Lung (tissue), 16 donors: ENCODE results near the gene CFAP53. TPM values are rescaled to one million over a fixed set of nuclear protein-coding genes. Genes with fewer than 3 reads are reported as not detected.

Source experiments
- ATAC-seq: fragments of 200-7000 bp; cut with Tn5 transposase; one replicate; pipeline ENCODE4 v1.9.1; 2020; ENCODE audit warnings: moderate number of reproducible peaks; ENCODE audit not compliant: insufficient read depth, low FRiP score
- DNase-seq, 3 donors: peaks; one replicate each; pipeline ENCODE4 v3.0.0-alpha.2; 2013 to 2017
- H3K27ac ChIP-seq, 2 donors: one replicate each; pipeline ENCODE4 v1.5.1; 2013; ENCODE audit warnings: mild to moderate bottlenecking in 2 of 2, moderate library complexity in 2 of 2, control low read depth in 1 of 2, inconsistent platforms in 1 of 2, low read depth in 1 of 2, low read length in 1 of 2
- H3K27me3 ChIP-seq, 3 donors: one replicate each; pipeline ENCODE4 v1.5.1; 2013; ENCODE audit warnings: low read length in 2 of 3; ENCODE audit not compliant: control insufficient read depth in 3 of 3, insufficient read depth in 3 of 3
- H3K36me3 ChIP-seq, 4 donors: one replicate each; pipeline ENCODE4 v1.5.1; 2013; ENCODE audit warnings: low read length in 4 of 4, mild to moderate bottlenecking in 1 of 4, moderate library complexity in 1 of 4; ENCODE audit not compliant: control insufficient read depth in 4 of 4, insufficient read depth in 4 of 4
- H3K4me1 ChIP-seq, 5 donors: one replicate each; pipeline ENCODE4 v1.5.1; 2013; ENCODE audit warnings: low read length in 5 of 5, mild to moderate bottlenecking in 2 of 5, moderate library complexity in 1 of 5; ENCODE audit not compliant: control insufficient read depth in 5 of 5, insufficient read depth in 5 of 5
- H3K4me3 ChIP-seq: one replicate; pipeline ENCODE4 v1.5.1; 2013; ENCODE audit warnings: mild to moderate bottlenecking, control low read depth, moderate library complexity
- H3K9ac ChIP-seq, 2 donors: one replicate each; pipeline ENCODE4 v1.5.1; 2013; ENCODE audit warnings: low read length in 2 of 2, control low read depth in 1 of 2; ENCODE audit not compliant: insufficient read depth in 1 of 2
- H3K9me3 ChIP-seq, 4 donors: one replicate each; pipeline ENCODE4 v1.5.1; 2013; ENCODE audit warnings: low read length in 3 of 4, mild to moderate bottlenecking in 1 of 4, moderate library complexity in 1 of 4; ENCODE audit not compliant: control insufficient read depth in 4 of 4, insufficient read depth in 3 of 4
- CTCF ChIP-seq: IDR thresholded peaks from 2 replicates; pipeline ENCODE4 v1.5.1; 2012; ENCODE audit warnings: mild to moderate bottlenecking; ENCODE audit errors: control extremely low read depth, extremely low read depth
- WGBS, 2 donors: extraction: QIAGEN DNeasy Blood & Tissue Kit; methylation state at CpG; one replicate each; pipeline ENCODE4 v1.1.7; 2013; 5-methylcytosine and 5-hydroxymethylcytosine counted together
- long read RNA-seq, 5 donors: transcript quantifications; one replicate each; lab custom pipeline, GENCODE V29; 2026
- polyA plus RNA-seq, 2 donors: library from polyadenylated mRNA; stranded (reverse); fragments of 200-250 nt; gene quantifications; one replicate each; pipeline ENCODE4 v1.2.1, GENCODE V29; 2013
- total RNA-seq, 2 donors: library from RNA; depleted of rRNA in 1 of 2; stranded (reverse); fragments of >200 nt in 1 of 2; gene quantifications; one replicate each; pipeline ENCODE4 v1.2.1, GENCODE V29; 2014 to 2021
- donor health status: control.
- donor health status: control.
- donor health status: Bipolar disorder and iron deficiency.
- donor health status: healthy.
- donor health status: DM: yes; HTN: yes; CAD: no.

Gene CFAP53
- 1 to 10 TPM; 5.3 to 7.1 TPM for total RNA-seq
- 1 to 10 TPM; 5.0 to 5.8 TPM for polyA plus RNA-seq
- long read RNA-seq, donor 1: 0 reads
- long read RNA-seq, donor 2: 0 reads
- long read RNA-seq, donor 3: 0 reads
- long read RNA-seq, donor 4: 0 reads
- long read RNA-seq, donor 5, partial matches to known transcripts: 0 of 1 reads
- long read RNA-seq, donor 5, other reads (novel, unspliced or antisense): 0 of 1 reads

GRCh38 chr18:50266248-50266704 is at the start of gene CFAP53:
CFAP53 (minus strand) TSS chr18:50266495; CDS start chr18:50266404, 91 bp downstream.
- peak; percentile 93 for ATAC-seq
- no peak for TF ChIP-seq CTCF
- no peaks in the 10 kb centered on the region for H3K27me3 ChIP-seq
- 0 to 1% methylated on average over 37 of the region's 37 CpGs for WGBS, 2 donors
- peaks cover 3 to 15% (median 12%) of the 10 kb centered on the region in 4 donors for H3K36me3 ChIP-seq
- H3K9me3 ChIP-seq: no peaks in the 10 kb centered on the region
- DNase-seq: peak; percentile 93 to 94 (median 93)
- H3K27ac ChIP-seq: no peak within 1 kb of the TSS
- peaks cover 0 to 3% (median 0%) of the 10 kb centered on the region in 5 donors for H3K4me1 ChIP-seq
- peak within 1 kb of the TSS; percentile 3 to 33 for H3K9ac ChIP-seq
- peak within 1 kb of the TSS; percentile 89 for H3K4me3 ChIP-seq

- ATAC-seq (no peak), DNase-seq (no peak)
- no peak overlapping the region for H3K4me3 ChIP-seq
- 62 to 67% methylated on average over 5 of the region's 5 CpGs for WGBS, 2 donors
- H3K4me1 ChIP-seq: no peaks in the 10 kb centered on the region
- peaks cover 0 to 4% (median 0%) of the 10 kb centered on the region in 3 donors for H3K27me3 ChIP-seq
- no peak overlapping the region for H3K27ac ChIP-seq
- no peaks in the 10 kb centered on the region for H3K9me3 ChIP-seq
- no peak for TF ChIP-seq CTCF
- no peaks in the 10 kb centered on the region for H3K36me3 ChIP-seq
- no peak overlapping the region for H3K9ac ChIP-seq
These were observed 49.0 kb upstream of the CFAP53 start for GRCh38 chr18:50315100-50315871.

GRCh38 chr18:50313873-50314460 is 47.7 kb upstream of the CFAP53 start:
- Histone ChIP-seq H3K27me3 (peaks cover 0 to 7% (median 0%) of the 10 kb centered on the region in 3 donors), H3K36me3 (no peaks in the 10 kb centered on the region), H3K4me1 (no peaks in the 10 kb centered on the region), H3K9me3 (no peaks in the 10 kb centered on the region), H3K27ac (no peak overlapping the region), H3K9ac (no peak overlapping the region), H3K4me3 (no peak overlapping the region)
- no peak for TF ChIP-seq CTCF
- no peak for DNase-seq
- WGBS, 2 donors: 47 to 59% methylated on average over 2 of the region's 2 CpGs
- ATAC-seq: no peak
